HG02870 (cell line): ENCODE measurements around the gene CYP2A6.
"Not testable (repeated sequence)": the region's sequence is repeated elsewhere in the genome, so short reads cannot be mapped to it uniquely, and the experiment has no call there.

Source experiments
- ATAC-seq: cut with Tn5 transposase; IDR thresholded peaks from one replicate; pipeline ENCODE4 v1.9.1; 2021; ENCODE audit warnings: mild to moderate bottlenecking, moderate library complexity; ENCODE audit not compliant: unreplicated experiment

CYP2A6 gene

DNA sequence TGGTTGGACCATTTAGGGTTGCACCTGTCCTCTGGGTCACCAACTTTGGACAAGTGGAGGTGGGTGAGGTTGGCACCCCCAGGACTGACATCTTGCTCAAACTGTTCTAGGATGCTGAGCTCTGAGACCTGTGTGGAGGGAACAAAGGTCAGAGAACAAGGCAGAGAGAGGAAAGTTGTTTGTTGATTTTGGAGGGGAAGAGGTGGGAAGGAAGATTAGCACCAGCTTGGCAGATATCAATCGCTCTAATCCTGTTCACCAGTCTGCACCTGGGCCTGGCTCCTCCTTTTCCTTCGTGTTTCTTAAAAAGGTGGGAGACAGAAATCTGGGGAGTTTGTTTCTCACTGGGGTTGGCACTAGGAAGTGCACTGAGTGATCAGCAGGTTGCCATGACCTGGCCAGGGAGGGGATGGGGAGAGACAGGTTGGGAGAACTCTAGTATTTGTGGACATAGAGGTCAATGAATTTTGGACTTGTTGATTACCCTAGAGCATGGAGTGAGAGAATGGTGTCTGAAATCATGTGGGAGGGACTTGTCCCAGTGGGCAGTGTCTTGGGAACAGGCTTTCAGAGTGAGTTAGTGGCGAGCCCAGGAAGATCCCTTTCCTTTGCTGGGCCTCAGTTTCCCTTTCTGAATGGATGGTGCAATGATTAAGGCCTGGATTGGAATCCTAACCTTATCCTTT, 2.4 kb upstream of the CYP2A6 start:
- not testable (repeated sequence) for ATAC-seq

DNA sequence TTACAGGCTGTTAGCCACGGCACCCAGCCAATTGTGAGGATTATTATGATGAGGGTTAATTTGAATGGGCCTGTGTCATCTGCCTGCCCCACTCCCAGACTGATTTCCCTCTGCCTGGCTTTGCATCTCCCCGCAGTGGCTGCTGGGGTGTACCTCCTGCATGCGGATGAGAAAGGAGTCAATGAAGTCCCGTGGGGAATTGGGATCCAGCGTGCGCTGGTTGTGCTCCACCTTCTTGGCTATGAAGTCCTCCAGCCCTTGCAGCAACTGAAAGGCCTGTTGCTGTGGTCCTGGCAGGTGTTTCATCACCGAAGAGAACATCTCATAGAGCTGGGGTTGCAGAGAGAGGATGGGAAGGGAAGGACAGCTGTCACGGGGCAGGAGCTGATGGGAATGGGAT, 3.5 kb downstream of the CYP2A6 start:
- not testable (repeated sequence) for ATAC-seq

DNA sequence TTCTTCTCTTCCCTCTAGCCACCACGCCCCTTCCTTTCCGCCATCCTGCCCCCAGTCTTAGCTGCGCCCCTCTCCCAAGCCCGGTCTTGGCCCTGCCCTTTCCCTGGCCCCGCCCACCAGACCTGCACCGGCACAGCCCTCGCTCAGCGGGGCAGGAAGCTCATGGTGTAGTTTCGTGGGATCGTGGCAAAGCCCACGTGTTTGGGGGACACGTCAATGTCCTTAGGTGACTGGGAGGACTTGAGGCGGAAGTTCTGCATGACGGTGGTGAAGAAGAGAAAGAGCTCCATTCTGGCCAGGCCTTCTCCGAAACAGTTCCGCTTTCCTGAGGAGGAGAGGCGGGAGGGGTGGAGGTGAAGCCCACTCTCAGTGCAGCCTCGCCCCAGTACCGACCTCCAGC, 6.6 kb downstream of the CYP2A6 start:
- ATAC-seq, result not testable (repeated sequence)

DNA sequence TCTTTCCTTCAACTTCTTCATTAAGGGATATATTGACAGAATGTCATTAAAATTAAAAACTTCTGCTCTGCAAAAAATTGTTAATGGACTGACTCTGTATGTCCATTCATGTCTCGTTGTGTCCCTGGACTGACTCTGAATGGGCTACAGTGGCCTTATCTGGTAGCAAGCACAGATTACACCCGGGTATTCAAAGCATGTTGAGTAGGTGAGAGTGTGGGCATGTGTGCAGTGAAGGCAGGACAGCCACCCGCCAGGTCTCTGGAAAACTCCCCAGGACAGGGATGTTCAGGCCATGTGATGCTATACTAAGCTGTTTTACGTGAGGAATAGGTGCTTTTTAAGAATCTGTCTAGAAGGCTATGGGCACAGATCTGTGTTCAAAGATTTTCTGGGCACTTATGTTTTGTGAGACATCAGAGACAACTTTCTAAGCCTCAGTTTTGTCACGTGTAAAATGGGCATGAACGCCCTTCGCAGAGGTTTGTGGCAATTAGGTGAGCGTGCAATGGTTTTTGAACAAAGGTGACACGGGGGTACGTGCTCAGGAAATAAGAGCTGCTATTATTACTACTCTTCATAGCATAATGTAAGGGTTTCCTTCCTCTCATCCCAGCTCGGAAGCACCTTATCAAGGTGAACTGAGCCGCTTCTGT, 7.1 kb downstream of the CYP2A6 start:
- not testable (repeated sequence) for ATAC-seq

DNA sequence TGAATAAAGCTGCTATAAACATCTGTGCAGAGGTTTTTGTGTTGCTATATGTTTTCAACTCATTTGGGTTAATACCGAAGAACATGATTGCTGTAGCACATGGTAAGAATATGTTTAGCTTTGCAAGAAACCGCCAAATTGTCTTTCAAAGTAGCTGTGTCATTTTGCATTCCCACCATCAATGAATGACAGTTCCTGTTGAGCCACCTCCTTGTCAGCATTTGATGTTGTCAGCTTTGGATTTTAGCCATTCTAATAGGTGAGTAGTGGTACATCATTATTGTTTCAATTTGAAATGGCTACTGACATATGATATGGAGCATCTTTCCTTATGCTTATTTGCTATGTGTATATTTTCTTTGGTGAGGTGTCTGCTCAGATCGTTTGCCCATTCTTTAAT, 8.2 kb downstream of the CYP2A6 start:
- ATAC-seq, result not testable (repeated sequence)

DNA sequence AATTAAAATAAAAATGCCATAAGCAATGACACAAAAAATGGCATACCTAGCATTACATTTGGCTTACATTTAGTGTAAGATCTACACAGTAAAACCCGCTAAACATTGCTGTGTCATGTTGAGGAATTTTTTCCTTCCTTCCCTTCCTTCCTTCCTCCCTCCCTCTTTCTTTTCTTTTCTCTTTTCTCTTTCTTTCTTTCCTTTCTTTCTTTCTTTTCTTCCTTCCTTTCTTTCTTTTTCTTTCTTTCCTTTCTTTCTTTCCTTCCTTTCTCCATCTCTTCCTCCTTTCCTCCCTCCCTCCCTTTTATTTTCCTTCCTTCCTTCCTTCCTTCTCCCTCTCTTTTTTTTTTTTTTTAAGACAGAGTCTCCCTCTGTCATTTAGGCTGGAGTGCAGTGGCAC, 11.8 kb downstream of the CYP2A6 start:
- ATAC-seq, result not testable (repeated sequence)

DNA sequence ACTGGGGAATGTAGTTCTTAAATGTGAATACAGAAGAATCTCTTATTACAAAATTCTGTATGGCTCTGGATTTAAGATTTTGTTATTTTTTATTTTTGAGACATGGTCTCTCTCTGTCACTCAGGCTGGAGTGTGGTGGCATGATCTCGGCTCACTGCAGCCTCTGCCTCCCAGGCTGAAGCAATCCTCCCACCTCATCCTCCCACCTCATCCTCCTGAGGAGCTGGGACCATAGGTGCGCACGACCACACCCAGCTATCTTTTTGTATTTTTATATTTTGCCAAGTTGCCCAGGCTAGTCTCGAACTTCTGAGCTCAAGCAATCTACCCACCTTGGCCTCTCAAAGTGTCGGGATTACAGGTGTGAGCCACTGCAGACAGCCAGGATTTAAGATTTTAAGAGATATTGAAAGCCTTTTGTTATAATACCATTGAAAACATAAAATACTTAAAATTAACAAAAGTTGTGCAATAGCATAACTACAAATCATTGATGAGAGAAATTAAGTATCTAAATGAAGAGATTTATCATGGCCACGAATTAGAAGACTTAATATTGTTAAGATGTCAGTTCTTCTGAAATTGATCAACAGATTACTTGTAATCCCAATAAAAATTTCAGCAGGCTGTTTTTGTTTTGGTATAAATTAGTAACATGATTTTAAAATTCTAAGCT, 13.4 kb downstream of the CYP2A6 start:
- no peak for ATAC-seq

DNA sequence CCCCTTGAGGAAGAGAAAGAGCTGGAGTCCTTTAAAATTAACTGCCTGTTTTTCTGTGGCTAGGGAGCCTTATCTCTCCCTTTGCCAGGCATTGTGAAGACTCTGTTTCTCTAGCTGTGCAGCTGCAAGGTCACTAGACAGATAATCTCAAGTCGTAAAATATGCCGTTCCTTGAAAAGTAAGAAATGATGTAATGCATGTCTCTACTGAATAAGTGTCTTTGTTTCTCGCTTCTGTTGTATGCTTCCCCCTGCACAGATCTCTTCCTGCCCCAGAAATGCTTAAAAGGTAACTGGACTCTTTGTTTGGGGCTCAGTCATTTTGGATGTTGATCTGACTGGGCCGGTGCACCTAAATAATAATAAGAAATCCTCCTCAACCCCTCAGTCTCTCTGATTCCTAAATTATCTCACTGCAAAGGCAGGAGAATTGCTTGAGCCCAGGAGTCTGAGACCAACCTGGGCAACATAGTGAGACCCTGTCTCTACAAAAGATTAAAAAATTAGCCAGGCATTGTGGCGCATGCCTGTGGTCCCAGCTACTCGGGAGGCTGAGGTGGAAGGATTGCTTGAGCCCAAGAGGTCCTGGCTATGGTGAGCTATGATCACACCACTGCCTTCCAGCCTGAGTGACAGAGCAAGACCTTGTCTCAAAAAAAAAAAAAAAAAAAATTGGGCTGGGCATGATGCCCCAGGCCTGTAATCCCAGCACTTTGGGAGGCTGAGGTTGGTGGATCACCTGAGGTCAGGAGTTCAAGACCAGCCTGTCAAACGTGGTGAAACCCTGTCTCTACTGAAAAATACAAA, 16.3 kb downstream of the CYP2A6 start:
- ATAC-seq, result not testable (repeated sequence)

DNA sequence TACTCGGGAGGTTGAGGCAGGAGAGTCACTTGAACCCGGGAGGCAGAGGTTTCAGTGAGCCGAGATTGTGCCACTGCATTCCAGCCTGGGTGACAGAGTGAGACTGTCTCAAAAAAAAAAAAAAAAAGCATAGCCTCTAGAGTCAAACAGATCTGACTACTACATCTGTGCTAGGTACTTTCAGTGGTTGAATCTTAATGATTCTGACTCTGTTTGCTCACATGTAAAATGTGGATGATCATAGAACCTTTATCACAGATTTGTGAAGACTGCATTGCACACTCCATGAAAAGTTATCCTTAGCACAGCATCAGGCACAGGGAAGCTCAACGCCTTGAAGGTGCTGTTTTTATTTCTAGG, 17.8 kb downstream of the CYP2A6 start:
- not testable (repeated sequence) for ATAC-seq

DNA sequence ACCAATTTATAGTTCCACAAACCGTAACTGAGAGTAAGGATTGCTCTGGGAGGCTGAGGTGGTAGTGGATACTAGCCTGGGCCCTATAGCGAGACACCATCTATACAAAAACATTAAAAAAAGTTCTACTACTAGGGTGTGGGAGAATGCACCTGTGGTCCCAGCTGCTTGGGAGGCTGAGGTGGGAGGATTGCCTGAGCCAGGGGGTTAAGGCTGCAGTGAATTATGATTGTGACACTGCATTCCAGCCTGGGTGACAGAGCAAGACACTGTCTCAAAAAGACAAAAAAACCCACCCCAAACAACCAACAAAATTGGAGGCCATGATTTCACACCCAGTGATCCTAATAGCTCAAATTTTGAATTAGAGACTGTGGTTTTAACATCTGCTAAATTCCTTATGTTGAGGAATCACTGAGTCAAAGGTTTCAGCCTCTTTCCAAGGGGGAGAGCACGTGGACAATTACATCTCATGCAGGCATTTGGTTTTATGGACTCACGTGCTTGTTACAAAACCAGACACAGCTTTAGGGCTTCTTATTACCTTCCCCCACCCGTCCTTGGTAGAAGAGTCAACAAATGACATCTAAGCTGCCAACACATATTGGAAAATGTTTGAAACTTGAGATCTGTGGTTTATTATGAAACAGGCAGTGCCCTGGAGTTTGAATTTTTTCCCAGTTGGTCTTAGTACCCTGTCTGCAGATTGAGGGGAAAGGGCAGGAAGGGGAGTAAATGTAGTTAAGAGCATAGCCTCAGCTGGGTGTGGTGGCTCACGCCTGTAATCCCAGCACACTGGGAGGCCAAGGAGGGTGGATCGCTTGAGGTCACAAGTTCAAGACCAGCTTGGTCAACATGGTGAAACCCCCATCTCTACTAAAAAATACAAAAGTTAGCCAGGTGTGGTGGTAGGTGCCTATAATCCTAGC, 18.5 kb downstream of the CYP2A6 start:
- no peak for ATAC-seq

DNA sequence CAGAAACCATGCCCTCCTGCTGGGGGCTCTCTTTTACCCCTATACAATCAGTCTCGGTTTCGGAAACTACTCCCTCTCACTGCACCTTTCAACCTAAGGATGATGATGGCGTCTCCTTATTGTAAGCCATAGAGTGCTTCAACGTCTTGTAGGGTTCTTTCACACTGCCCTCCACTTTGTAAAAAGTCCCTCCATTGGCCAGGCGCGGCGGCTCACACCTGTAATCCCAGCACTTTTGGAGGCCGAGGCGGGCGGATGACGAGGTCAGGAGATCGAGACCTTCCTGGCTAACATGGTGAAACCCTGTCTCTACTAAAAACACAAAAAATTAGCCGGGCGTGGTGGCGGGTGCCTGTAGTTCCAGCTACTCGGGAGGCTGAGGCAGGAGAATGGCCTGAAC, 19.5 kb downstream of the CYP2A6 start:
- ATAC-seq, result not testable (repeated sequence)

DNA sequence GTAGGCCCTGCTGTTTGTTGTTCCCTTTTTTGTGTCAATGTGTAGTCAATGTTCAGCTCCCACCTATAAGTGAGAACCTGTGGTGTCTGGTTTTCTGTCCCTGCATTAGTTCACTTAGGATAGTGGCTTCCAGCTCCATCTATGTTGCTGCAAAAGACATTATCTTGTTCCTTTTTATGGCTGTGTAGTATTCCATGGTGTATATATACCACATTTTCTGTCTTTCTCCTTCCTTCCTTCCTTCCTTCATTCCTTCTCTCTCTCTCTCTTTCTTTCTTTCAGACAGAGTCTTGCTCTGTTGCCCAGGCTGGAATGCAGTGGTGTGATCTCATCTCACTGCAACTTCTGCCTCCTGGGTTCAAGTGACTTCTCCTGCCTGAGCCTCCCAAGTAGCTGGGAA, 21.0 kb downstream of the CYP2A6 start:
- ATAC-seq, result no peak

DNA sequence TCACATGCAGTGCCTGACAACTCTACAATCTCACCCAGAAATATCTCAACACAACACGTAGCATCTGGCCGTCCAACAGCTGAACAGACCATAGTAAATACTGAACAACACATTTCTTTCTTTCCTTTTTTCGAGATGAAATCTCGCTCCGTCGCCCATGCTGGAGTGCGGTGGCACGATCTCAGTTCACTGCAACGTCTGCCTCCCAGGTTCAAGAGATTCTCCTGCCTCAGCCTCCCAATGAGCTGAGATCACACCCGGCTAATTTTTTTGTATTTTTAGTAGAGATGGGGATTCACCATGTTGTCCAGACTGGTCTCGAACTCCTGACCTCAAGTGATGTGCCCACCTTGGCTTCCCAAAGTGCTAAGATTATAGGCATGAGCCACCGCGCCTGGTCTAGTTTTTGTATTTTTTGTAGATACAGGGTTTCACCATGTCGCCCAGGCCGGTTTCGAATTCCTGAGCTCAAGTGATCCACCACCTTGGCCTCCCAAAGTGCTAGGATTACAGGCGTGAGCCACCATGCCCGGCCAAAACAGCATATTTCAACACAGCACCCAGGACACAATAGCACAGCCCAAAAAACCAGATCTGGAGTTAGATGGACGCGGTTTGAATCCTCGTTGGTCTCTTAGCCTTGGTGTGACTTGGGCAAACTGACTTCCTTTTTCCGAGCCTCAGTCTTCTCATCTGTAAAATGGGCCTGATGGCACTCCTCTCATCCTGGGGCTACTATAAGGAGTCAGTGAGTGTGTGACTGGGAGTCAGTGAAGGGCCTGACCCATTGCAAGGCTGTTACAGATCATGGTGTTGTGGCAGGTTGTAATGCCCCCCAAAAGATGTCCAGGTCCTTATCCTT, 22.6 kb downstream of the CYP2A6 start:
- ATAC-seq, result no peak

DNA sequence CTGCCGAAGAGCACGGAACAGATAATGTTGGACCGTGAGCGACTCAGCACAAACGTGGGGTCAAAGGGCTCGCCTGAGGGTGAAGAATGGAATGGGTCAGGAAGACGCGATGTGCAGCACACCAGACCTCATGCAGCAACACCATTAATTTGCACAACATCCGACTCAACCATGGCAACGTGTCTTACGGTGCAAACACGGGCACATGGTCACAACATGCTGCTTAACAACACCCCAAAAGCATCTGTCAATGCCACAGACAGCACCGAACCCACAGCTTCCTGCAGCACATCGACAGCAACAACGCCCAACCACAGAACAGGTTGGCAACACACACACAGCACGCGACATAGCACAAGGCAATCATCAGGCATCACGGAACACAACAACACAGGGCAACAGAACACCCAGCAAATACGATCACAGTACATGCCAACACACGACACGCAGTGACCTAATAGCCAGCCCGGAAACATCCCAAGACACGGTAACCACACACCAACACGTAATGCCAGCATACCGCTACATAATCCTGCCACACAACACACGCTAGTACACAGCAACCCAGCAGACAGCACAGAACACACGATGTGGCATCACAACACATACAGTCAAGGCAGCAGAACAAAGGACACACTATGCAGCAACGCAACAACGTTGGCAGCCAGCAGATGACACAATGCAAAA, 23.4 kb downstream of the CYP2A6 start:
- ATAC-seq, result not testable (repeated sequence)

DNA sequence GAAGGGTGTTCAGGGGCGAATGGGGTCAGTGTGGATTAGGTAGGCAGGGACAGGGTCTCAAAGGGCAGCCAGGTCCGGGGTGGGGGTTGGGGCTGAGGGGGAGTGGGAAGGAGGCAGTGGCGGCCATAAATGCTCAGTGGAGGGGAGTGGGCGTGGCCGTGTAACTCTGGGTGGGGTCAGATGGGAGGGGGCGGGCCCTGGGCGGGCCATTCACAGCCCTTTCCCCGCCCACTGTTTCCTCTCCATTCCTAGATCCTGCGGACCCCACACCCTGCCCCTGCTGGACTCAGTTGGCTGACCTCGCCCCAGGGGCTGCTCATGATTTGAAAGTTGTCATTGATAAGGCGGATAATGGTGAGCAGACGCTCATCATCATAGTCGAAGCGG, 23.9 kb downstream of the CYP2A6 start:
- not testable (repeated sequence) for ATAC-seq

DNA sequence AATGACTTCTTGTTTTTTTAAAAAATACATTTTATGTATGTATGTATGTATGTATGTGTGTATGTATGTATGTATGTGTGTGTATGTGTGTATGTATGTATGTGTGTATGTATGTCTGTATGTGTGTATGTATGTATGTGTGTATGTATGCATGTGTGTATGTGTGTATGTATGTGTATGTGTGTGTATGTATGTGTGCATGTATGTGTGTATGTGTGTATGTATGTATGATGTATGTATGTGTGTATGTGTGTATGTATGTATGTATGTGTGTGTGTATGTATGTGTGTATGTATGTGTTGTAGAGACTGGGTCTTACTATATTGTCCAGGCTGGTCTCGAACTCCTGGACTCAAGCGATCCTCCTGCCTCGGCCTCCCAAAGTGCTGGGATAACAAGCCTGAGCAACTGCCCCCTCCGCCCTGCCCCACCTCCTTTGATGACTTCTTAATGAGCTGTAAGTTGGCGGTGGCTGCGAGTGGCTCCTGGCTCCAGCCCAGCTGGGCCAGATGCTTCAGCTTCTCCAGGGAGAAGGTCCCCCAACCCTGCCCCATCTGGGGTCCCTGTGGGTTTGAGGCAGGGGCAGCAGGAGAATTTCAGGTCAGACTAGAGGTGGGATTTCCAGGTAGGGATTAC, 24.7 kb downstream of the CYP2A6 start:
- not testable (repeated sequence) for ATAC-seq

DNA sequence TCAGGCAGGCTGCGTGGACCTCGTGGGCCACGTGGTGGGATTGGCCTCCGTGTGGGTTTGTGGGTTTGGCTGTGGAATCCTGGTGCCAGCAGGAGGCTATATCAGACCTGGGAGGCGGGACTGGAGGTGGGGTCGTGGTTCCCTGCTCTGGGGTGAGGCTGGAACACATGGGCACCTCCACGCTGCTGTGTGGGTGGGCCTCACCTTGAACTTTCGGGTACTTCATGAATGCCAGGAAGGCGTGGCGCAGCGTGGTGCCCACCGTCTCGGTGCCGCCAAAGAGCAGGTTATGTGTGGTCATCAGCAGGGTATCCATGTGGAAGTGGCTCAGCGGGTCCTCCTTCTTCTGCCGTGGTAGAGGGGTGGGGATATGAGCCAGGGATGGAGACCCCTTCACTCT, 25.3 kb downstream of the CYP2A6 start:
- not testable (repeated sequence) for ATAC-seq
